HepG2 (cell line): ENCODE measurements around the gene NARF. TPM values are rescaled to one million over a fixed set of nuclear protein-coding genes. Genes with fewer than 3 reads are reported as not detected.

ENCODE experiments used
- CAMTA2 ChIP-seq: sonication (generic); formaldehyde crosslinking; IDR thresholded peaks from 2 replicates; pipeline ENCODE4 v1.4.0; 2020; ENCODE audit warnings: mild to moderate bottlenecking, missing genetic modification reagents, borderline replicate concordance
- DRAP1 ChIP-seq: IDR thresholded peaks from 2 replicates; pipeline ENCODE4 v1.6.1; 2016; ENCODE audit warnings: missing genetic modification reagents, missing compliant biosample characterization
- HCFC1 ChIP-seq: fragments of 150-350 bp; IDR thresholded peaks from 2 replicates; pipeline ENCODE4 v1.6.1; 2014; ENCODE audit warnings: low read depth, low read length
- HINFP ChIP-seq: sonication (generic); formaldehyde crosslinking; IDR thresholded peaks from 2 replicates; pipeline ENCODE4 v1.4.0; 2020; ENCODE audit warnings: low read depth, mild to moderate bottlenecking, missing genetic modification reagents
- JUN ChIP-seq: sonication (generic); formaldehyde crosslinking; IDR thresholded peaks from 2 replicates; pipeline ENCODE4 v1.4.0; 2020; ENCODE audit warnings: mild to moderate bottlenecking, missing genetic modification reagents
- KDM4B ChIP-seq: sonication (generic); formaldehyde crosslinking; IDR thresholded peaks from 2 replicates; pipeline ENCODE4 v1.4.0; 2020; ENCODE audit warnings: missing genetic modification reagents
- LRRFIP1 ChIP-seq: sonication (generic); formaldehyde crosslinking; conservative IDR thresholded peaks from 2 replicates; pipeline ENCODE4 v1.4.0; 2020; ENCODE audit warnings: missing genetic modification reagents
- PAXIP1 ChIP-seq: sonication (generic); formaldehyde crosslinking; conservative IDR thresholded peaks from 2 replicates; pipeline ENCODE4 v1.4.0; 2020; ENCODE audit warnings: mild to moderate bottlenecking, missing genetic modification reagents, moderate library complexity
- PHF8 ChIP-seq: sonication (generic); formaldehyde crosslinking; IDR thresholded peaks from 2 replicates; pipeline ENCODE4 v1.5.0; 2020; ENCODE audit warnings: missing genetic modification reagents
- PPARG ChIP-seq: conservative IDR thresholded peaks from 2 replicates; pipeline ENCODE4 v1.6.1; 2016; ENCODE audit warnings: missing biosample characterization, missing genetic modification reagents
- RBFOX2 ChIP-seq: fragments of 200-400 bp; formaldehyde crosslinking; IDR thresholded peaks from 2 replicates; pipeline ENCODE4 v1.6.1; 2017; ENCODE audit warnings: low read depth, mild to moderate bottlenecking, low read length
- SPEN ChIP-seq: sonication (generic); formaldehyde crosslinking; IDR thresholded peaks from 2 replicates; pipeline ENCODE4 v1.5.1; 2020; ENCODE audit warnings: low read depth, mild to moderate bottlenecking, missing genetic modification reagents
- WIZ ChIP-seq: sonication (generic); formaldehyde crosslinking; IDR thresholded peaks from 2 replicates; pipeline ENCODE4 v1.5.1; 2020; ENCODE audit warnings: mild to moderate bottlenecking, missing genetic modification reagents
- ZNF296 ChIP-seq: sonication (generic); formaldehyde crosslinking; conservative IDR thresholded peaks from 2 replicates; pipeline ENCODE4 v1.5.0; 2020; ENCODE audit warnings: mild to moderate bottlenecking, missing genetic modification reagents
- ZNF34 ChIP-seq: sonication (generic); formaldehyde crosslinking; IDR thresholded peaks from 2 replicates; pipeline ENCODE4 v1.4.0; 2020; ENCODE audit warnings: mild to moderate bottlenecking, missing genetic modification reagents, borderline replicate concordance
- ZNF414 ChIP-seq: sonication (generic); formaldehyde crosslinking; IDR thresholded peaks from 2 replicates; pipeline ENCODE4 v1.5.0; 2020; ENCODE audit warnings: missing genetic modification reagents
- ZNF563 ChIP-seq: sonication (generic); formaldehyde crosslinking; IDR thresholded peaks from 2 replicates; pipeline ENCODE4 v1.8.0; 2022; ENCODE audit warnings: mild to moderate bottlenecking, moderate library complexity, missing genetic modification reagents
- ZNF567 ChIP-seq: sonication (generic); formaldehyde crosslinking; IDR thresholded peaks from 2 replicates; pipeline ENCODE4 v1.8.1; 2023; ENCODE audit warnings: mild to moderate bottlenecking, missing genetic modification reagents, borderline replicate concordance
- ZNF724P ChIP-seq: sonication (generic); formaldehyde crosslinking; IDR thresholded peaks from 2 replicates; pipeline ENCODE4 v1.8.0; 2022; ENCODE audit warnings: missing genetic modification reagents, borderline replicate concordance
- ZNF776 ChIP-seq: sonication (generic); formaldehyde crosslinking; IDR thresholded peaks from 2 replicates; pipeline ENCODE4 v1.4.0; 2020; ENCODE audit warnings: mild to moderate bottlenecking, missing genetic modification reagents
- polyA plus RNA-seq, 8 experiments: library from polyadenylated mRNA; depleted of rRNA in 3 of 8; stranded (reverse) in 7 of 8; unstranded in 1 of 8; fragments of >200 nt; fragmentation: Illumina TruSeq in 4 of 8; extraction: Trizol in 4 of 8; gene quantifications; 2 replicates each; pipeline versions ENCODE4 v1.2.1 to v1.2.3, GENCODE V29; 2011 to 2016; ENCODE audit warnings: low read depth in 4 of 8, missing spikeins in 1 of 8, mixed read lengths in 1 of 8; ENCODE audit not compliant: insufficient read depth in 1 of 8
- total RNA-seq, 5 experiments: library from RNA; depleted of rRNA; stranded (reverse); fragments of >200 nt; fragmentation: Illumina TruSeq; extraction: Trizol; gene quantifications; 2 replicates each; pipeline ENCODE4 v1.2.3, GENCODE V29; 2016; ENCODE audit warnings: low read depth in 1 of 5

Gene NARF
- total and polyA plus RNA-seq, 2 of the 13 experiments (the other 11 are each of a cell fraction or from before 2014, with no cell fraction given) = 61.1 to 144 TPM

- TF ChIP-seq ZNF414 (CRISPR knock-in tag) (peak; percentile 18; the same call in 1 of the 2 replicates), HCFC1 (peak; percentile 79), ZNF567 (CRISPR knock-in tag) (peak; percentile 98), JUN (CRISPR knock-in tag) (no peak; the same call in 1 of the 2 replicates), PPARG (CRISPR knock-in tag) (0 out of 2 replicates have a peak, but pooled peaks have one; percentile 4), ZNF724P (peak; percentile 89; the same call in 1 of the 2 replicates), ZNF296 (CRISPR knock-in tag) (no peak), ZNF34 (CRISPR knock-in tag) (peak; percentile 84; the same call in 1 of the 2 replicates), ZNF776 (peak; percentile 97), RBFOX2 (peak; percentile 98), PHF8 (CRISPR knock-in tag) (peak; percentile 96), KDM4B (no peak), CAMTA2 (CRISPR knock-in tag) (peak; percentile 92; the same call in 1 of the 2 replicates), WIZ (CRISPR knock-in tag) (no peak), LRRFIP1 (no peak), PAXIP1 (CRISPR knock-in tag) (0 out of 2 replicates have a peak, but pooled peaks have one; percentile 29), SPEN (CRISPR knock-in tag) (peak; percentile 97), ZNF563 (CRISPR knock-in tag) (peak; percentile 95), DRAP1 (CRISPR knock-in tag) (no peak), HINFP (CRISPR knock-in tag) (peak; percentile 80)
Measured at GRCh38 chr17:82418001-82418986, 40.2 kb upstream of the NARF start, which contains the start of the genes HEXD and OGFOD3 (continued).
